Motor neuron (in vitro differentiated cells): Measurements from ENCODE around the gene ADGRA3. TPM values are rescaled to one million over a fixed set of nuclear protein-coding genes. Genes with fewer than 3 reads are reported as not detected.

Experiments used
- ATAC-seq, 8 experiments: fragments of 200-7000 bp; cut with Tn5 transposase; replicated peaks in 6 of 8; 2 replicates each; pipeline ENCODE4 v1.8.0; 2021; ENCODE audit warnings: mild to moderate bottlenecking in 8 of 8, moderate library complexity in 8 of 8
- H3K27ac ChIP-seq, 2 donors: fragments of 250-450 bp; sonication (Bioruptor Pico); 2 replicates each; pipeline ENCODE4 v1.9.0; 2021; ENCODE audit warnings: antibody characterized with exemption in 2 of 2, mild to moderate bottlenecking in 2 of 2, moderate library complexity in 1 of 2
- H3K4me1 ChIP-seq, 2 donors: fragments of 250-450 bp; sonication (Bioruptor Pico); replicated peaks in 1 of 2; 2 replicates each; pipeline ENCODE4 v1.6.1; 2021; ENCODE audit warnings: antibody characterized with exemption in 2 of 2, mild to moderate bottlenecking in 2 of 2, moderate library complexity in 1 of 2
- H3K4me3 ChIP-seq, 5 donors: fragments of 250-450 bp; sonication (Bioruptor Pico); 2 replicates each; pipeline ENCODE4 v1.9.0; 2021; ENCODE audit warnings: antibody characterized with exemption in 5 of 5, mild to moderate bottlenecking in 5 of 5, moderate library complexity in 4 of 5
- WGBS, 10 experiments: fragments of 450-650 bp; shearing (Covaris generic); methylation state at CpG; one replicate each; pipeline ENCODE4 v1.0.0; 2022; 5-methylcytosine and 5-hydroxymethylcytosine counted together
- in situ Hi-C, 9 experiments: fragments of 400-800 bp; cut with MboI; loops; one replicate each; pipeline ENCODE4 v1.15.0; 2021; ENCODE audit warnings: low sequenced_read_pairs in 9 of 9, low pct_unique_long_range_greater_than_20kb in 2 of 9; ENCODE audit not compliant: unreplicated experiment in 9 of 9
- total RNA-seq, 8 experiments: library from RNA; unstranded; fragments of 300-600 nt; gene quantifications; 2 replicates each; pipeline versions ENCODE4 v1.2.3 to v1.2.4, GENCODE V29; 2022

Gene ADGRA3
- total RNA-seq, 8 experiments from 2014 or later: 12.5 to 137 (median 28.1) TPM

DNA sequence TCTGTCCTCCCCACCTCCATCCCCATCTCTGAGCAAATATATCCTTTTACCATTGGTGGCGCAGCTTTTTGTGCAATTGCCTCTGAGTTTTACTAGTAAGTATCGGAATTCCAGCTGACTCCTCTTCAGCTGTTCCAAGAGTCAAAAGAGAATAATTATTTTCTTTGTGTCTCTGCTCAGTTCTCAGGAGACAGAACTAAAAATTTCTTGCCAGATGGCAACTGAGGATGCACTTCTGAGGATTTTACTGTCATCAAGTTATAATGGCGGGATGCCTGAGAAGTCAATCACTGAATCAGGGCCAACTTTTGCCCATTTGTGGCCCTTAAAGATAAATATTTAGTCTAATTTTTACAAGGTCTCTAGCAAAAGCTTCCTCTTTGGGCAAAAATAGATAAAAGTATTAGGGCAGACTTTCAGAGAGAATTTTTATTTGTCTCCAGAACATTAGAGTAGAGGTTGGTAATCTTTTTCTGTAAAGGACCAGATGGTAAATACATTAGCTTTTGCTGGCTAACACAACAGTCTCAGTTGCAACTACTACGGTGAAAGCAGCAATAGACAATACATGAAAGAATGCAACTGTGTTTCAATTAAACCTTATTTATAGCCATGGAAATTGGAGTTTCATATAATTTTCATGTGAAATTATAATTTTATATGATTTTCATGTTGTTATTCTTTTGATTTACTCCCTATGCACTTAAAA is 15.6 kb upstream of the ADGRA3 start:
- ATAC-seq: no peak
- Histone ChIP-seq H3K4me3 (no peak overlapping the region), H3K4me1 (no peaks in the 10 kb centered on the region), H3K27ac (no peak overlapping the region)
- 4 to 95% (median 62%) methylated on average over 1 to 4 of the region's 4 CpGs for WGBS, 10 experiments
- in situ Hi-C loops: no loop called here

DNA sequence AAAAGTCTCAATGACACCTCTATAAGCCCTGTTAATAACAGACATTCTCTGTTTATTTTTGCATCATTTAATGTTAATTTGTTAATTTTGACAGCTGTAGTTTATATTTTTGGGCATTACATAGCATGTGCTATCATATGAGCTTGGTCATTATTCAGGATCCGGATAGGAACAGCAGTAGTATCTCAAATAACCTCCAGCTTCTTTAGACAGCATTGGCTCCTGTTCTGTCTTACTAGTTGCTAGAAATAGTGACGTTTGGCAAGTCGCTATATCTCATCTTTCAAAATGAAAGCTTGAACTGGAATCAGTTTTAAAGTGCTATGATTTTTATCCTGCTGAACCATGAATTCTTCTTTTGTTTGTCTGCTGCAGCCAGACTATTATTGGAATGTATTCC is 9.0 kb upstream of the ADGRA3 start:
- in situ Hi-C loops: no loop called here

DNA sequence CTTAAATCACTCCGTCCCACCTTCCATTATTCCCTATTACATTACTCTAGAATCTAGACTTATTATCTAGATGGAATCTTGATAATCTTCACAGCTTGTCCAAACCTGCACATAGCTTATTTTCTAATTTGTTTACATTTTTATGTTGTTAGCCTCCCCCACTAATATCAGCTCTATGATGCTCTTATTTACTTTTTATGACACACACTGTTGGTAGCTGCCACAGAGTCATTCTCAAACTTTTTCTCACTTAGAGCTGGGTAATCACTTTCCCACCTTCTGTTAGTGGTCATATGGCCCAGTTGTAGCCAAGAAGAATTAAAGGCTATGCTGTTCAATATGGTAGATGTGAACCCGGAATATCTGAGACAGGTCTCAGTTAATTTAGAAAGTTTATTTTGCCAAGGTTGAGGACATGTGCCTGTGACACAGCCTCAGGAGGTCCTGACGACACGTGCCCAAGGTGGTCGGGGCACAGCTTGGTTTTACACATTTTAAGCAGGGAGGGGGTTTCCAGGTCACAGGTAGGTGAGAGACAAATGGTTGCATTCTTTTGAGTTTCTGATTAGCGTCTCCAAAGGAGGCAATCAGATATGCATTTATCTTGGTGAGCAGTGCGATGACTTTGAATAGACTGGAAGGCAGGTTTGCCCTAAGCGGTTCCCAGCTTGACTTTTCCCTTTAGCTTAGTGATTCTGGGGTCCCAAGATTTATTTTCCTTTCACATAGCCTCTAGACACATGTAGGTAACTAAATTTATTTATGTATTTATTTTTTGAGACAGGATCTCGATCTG is 7.0 kb upstream of the ADGRA3 start:
- in situ Hi-C loops: no loop called here
- H3K27ac ChIP-seq: no peak overlapping the region
- no peaks in the 10 kb centered on the region for H3K4me1 ChIP-seq
- H3K4me3 ChIP-seq: no peak overlapping the region
- ATAC-seq: no peak
- 6 to 100% (median 71%) methylated on average over 1 to 7 of the region's 9 CpGs for WGBS, 10 experiments

More for the DNA sequence above, 9.0 kb upstream of the ADGRA3 start:
- ATAC-seq: no peak
- H3K27ac ChIP-seq: no peak overlapping the region
- H3K4me1 ChIP-seq: no peaks in the 10 kb centered on the region
- 33 to 100% (median 89%) methylated on average over 1 to 3 of the region's 3 CpGs for WGBS, 10 experiments
- no peak overlapping the region for H3K4me3 ChIP-seq

DNA sequence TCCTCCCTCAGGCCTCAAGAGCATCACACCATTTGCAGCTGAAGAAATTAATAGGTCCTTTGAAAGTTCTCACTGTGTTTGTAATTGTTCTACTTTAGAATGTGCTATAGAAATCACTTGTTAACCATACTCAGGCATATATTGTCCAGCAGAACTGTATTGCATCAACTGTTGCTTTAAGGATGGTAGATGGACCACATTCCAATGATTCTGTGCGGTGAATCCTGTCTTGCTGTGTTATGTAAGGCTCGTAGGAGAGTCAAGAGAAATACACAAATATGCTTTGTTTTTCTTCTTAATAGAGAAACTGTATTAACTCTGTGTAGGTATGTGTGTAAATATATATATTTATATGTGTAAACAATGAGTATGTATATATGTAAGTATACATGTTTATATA is 6.3 kb upstream of the ADGRA3 start:
- no peak overlapping the region for H3K4me3 ChIP-seq
- no peak for ATAC-seq
- 53 to 100% (median 93%) methylated on average over 1 to 2 of the region's 2 CpGs; no CpG with 5 or more reads in 5 of the 10 experiments for WGBS, 10 experiments
- H3K27ac ChIP-seq: no peak overlapping the region
- in situ Hi-C loops: no loop called here
- H3K4me1 ChIP-seq: no peaks in the 10 kb centered on the region

DNA sequence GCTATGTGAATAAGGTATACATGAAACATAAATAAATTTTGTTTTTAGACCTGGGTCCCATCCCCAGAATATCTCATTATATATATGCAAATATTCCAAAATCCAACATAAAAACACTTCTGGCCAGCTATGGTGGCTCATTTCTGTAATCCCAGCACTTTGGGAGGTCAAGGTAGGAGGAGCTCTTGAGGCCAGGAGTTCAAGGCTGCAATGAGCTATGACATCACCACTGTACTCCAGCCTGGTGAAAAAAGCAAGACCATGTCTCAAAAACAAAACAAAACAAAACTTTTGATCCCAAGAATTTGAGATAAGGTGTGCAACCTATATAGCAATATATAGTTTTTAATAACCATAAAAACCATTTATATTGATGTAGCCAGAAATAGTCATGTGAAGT is 5.4 kb upstream of the ADGRA3 start:
- ATAC-seq: no peak
- Histone ChIP-seq H3K4me3 (no peak overlapping the region), H3K27ac (no peak overlapping the region), H3K4me1 (peaks cover 0 to 4% of the 10 kb centered on the region in 2 donors)
- in situ Hi-C loops: no loop called here

DNA sequence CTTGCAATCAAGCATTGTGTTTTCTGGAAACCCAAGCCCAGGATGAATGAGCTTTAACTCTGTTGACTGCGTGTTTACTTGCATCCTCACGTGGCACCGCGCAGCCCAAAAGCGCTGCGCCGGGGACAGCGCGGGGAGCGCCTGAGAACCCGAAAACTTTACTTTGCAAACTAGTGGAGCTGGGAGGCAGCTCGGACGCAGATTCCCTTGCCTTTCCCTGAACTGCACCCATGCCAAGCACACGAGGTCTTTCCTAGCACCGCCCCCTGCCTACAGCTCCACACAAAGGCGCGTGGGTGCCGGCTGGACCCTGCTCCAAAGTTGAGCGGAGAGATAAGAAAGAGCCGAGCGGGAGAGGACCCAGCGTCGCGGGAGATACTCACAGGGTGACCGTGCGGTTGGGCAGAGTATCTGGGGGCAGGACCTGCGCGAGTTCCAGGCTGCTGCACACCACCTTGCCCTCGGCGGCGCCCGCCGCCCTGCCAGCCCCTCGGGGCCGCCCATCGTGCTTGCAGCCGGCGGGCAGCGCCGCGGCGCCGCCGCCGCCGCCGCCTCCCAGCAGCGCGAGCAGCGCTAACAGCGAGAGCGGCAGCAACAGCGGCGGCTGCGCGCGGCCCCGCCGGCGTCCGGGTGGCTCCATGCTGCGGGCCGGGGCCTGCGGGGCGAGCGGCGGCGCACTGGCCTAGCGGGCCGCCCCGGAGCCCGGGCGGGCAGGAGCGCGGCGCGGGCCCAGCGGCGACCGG is 550 bp downstream of the ADGRA3 start:
- Histone ChIP-seq H3K4me1 (peaks cover 6 to 13% of the 10 kb centered on the region in 2 donors), H3K27ac (peak overlapping the region; percentile 84 to 87), H3K4me3 (peak overlapping the region; percentile 56 to 94 (median 74))
- 0% methylated on average over 1 to 26 of the region's 80 CpGs; no CpG with 5 or more reads in 4 of the 10 experiments for WGBS, 10 experiments
- in situ Hi-C loops: no loop called here
- ATAC-seq: peak; percentile 65 to 79 (median 74)

DNA sequence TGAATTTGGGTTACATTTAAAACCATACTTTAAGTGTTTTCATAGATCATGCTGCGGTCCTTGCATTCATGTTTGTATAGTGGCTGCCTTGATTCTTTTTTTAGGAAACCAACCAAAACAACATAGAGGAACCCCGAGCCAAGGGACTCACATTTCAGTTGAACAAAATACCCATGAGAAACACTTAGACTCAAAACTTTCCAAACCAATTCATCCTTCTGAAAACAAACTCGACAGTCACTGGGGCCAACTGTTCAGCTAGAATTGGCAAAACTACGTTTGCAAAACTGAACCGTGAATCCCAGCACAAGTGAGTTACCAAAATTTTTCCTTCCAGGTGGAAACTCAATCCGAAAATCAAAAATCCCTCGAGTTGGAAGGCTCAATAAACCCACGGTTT is 1.4 kb downstream of the ADGRA3 start:
- in situ Hi-C loops: no loop called here
- Histone ChIP-seq H3K27ac (no peak overlapping the region), H3K4me3 (peak overlapping the region; percentile 56 to 94 (median 74)), H3K4me1 (peaks cover 6 to 13% of the 10 kb centered on the region in 2 donors)
- WGBS, 10 experiments: 0 to 14% (median 1%) methylated on average over 2 to 8 of the region's 8 CpGs
- ATAC-seq: no peak

DNA sequence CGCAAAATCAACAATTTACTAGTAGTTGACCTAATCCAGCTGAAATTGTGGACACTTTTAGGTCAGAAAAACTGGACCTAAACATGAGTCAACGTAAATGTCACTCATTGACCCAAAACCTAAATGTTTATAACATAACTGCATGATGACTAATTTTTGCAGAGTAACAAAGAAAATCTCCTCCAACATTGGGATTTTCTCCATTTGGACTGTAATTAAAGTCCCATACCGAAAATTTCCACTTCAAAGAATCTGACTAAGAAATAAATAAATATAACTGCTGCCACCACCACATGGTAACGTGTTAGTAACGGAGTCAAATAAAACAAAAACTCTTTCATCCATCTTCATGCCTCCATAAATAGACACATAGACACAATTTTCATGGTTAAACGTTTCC is 1.9 kb downstream of the ADGRA3 start:
- in situ Hi-C loops: no loop called here
- H3K4me1 ChIP-seq: peaks cover 6 to 13% of the 10 kb centered on the region in 2 donors
- no peak for ATAC-seq
- WGBS, 10 experiments: 11 to 90% (median 28%) methylated on average over 2 to 6 of the region's 6 CpGs
- H3K4me3 ChIP-seq: peak overlapping the region; percentile 56 to 94 (median 74)
- no peak overlapping the region for H3K27ac ChIP-seq

DNA sequence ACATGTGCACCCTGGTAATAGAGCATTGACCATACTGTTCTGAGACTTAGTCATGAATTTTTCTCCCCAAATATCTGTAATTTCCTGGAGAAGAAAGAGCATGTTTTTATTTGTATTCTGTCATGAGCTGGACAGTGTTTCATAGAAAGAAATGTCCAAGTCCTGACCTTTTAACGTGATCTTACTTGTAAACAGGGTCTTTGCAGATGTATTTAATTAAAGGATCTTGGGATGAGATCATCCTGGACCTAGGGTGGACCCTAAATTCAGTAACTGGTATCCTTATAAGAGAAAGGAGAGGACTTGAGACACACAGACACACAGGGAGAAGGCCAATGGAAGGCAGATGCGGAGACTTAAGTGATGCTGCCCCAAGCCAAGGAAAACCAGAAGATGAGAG is 3.6 kb downstream of the ADGRA3 start:
- Histone ChIP-seq H3K4me1 (peaks cover 6 to 13% of the 10 kb centered on the region in 2 donors), H3K27ac (no peak overlapping the region), H3K4me3 (no peak overlapping the region)
- in situ Hi-C loops: no loop called here
- ATAC-seq: no peak
- 33 to 100% (median 85%) methylated on average over 1 to 2 of the region's 2 CpGs; no CpG with 5 or more reads in 2 of the 10 experiments for whole genome bisulfite sequencing, 10 experiments

DNA sequence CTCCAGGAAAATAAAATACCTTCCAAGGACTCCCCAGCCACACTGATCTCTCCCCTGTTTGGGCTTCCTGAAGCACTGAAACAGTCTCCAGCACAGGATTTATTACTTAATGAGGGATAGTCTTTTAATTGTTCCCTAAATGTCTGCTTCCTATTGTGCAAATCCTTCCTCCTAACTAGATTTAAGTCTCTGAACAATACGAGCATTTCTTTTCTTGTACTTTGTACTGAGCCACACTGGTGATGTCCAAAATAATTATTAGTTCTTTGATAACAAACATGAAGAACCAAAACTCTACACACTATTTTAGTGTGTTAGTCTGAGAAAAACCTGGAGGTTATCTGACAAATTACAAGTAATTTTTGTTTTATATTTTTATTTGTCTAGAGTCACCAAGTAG is 5.1 kb downstream of the ADGRA3 start:
- in situ Hi-C loops: no loop called here
- Histone ChIP-seq H3K27ac (no peak overlapping the region), H3K4me3 (no peak overlapping the region), H3K4me1 (peaks cover 2 to 13% of the 10 kb centered on the region in 2 donors)
- no peak for ATAC-seq
- WGBS, 10 experiments: 75 to 100% (median 85%) methylated on average over 1 of the region's 1 CpG; no CpG with 5 or more reads in 2 of the 10 experiments

DNA sequence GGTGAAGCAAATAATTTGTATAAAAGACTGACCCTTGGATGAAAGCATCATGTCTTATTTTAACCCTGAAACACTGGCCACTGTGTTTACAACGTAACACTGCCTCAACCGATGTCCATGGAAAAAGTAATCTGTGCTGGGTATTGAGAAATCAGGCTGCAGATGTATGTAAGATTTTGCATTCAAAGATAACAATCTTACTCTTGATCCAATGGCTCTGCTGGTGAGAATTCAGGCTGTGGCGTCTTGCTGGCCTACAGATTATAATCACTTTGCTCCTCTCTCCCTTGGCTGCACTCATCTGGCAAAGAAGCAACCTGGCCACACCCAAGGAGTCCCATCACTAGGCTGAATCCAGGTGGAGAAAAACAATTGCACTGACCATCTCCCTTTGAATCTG is 7.5 kb downstream of the ADGRA3 start:
- ATAC-seq: peak in 2 of 8 experiments; percentile 27 to 69
- H3K4me1 ChIP-seq: peaks cover 2 to 8% of the 10 kb centered on the region in 2 donors
- in situ Hi-C loops: no loop called here
- H3K27ac ChIP-seq: no peak overlapping the region
- 50 to 93% (median 87%) methylated on average over 1 to 3 of the region's 3 CpGs; no CpG with 5 or more reads in 4 of the 10 experiments for WGBS, 10 experiments
- no peak overlapping the region for H3K4me3 ChIP-seq

DNA sequence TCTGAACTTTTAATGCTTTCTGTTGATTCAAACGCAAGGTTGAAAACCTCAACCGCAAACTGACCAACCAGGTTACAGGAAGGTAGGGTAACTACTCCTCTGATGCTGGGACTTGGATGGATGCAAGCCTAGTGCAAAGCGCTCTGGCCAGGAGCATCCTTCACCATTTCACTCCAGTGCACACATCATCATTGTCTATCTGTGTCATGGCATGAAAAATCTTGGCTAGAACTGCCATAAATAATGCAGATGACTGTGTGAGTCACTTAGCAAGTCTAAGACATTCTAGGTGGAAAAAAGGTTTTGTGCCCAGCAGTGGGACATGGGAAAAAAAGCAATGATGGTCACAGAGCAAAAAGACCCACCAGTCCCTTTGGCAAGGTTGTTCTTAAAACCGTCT is 10.9 kb downstream of the ADGRA3 start:
- Histone ChIP-seq H3K4me1 (peaks cover 0 to 8% of the 10 kb centered on the region in 2 donors), H3K4me3 (no peak overlapping the region), H3K27ac (no peak overlapping the region)
- peak in 7 of 8 experiments; percentile 39 to 73 (median 66) for ATAC-seq
- in situ Hi-C loops: no loop called here
- 71 to 100% (median 96%) methylated on average over 1 to 4 of the region's 4 CpGs; no CpG with 5 or more reads in 4 of the 10 experiments for WGBS, 10 experiments

DNA sequence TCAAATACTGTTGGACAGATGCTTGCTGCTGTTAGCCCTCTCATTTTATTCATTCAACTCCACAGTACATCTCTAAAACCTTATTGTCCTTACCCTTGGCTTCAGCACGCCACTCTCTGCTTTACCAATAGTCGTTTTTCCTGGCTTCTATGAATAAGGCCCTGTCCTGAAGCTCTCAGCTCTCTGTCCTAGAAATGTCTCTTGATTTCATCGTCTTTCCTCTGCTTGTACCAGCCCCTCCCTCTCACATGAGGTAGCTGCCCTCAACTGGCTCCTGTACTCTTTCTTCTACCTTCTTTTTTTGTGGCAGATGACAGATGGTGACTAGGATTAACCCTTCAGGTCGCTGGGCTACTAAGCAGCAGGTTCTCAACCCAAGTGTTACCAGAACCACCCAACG is 11.4 kb downstream of the ADGRA3 start:
- in situ Hi-C loops: no loop called here
- no peak overlapping the region for H3K4me3 ChIP-seq
- ATAC-seq: peak in 5 of 8 experiments; percentile 36 to 73 (median 47)
- peaks cover 0 to 8% of the 10 kb centered on the region in 2 donors for H3K4me1 ChIP-seq
- no peak overlapping the region for H3K27ac ChIP-seq
- 52 to 100% (median 86%) methylated on average over 1 to 5 of the region's 5 CpGs; no CpG with 5 or more reads in 3 of the 10 experiments for WGBS, 10 experiments
